KMS-11 (cell line): ENCODE results near the gene RAX.

Experiments
- H2AFZ ChIP-seq: fragments of 200-600 bp; sonication (generic); 2 replicates; pipeline ENCODE4 v1.6.1; 2016; ENCODE audit warnings: antibody characterized with exemption, mixed run types, low read depth
- H3K27ac ChIP-seq: fragments of 200-600 bp; sonication (generic); 2 replicates; pipeline ENCODE4 v1.6.1; 2016; ENCODE audit warnings: mild to moderate bottlenecking, mixed run types
- H3K27me3 ChIP-seq: fragments of 200-600 bp; sonication (generic); 2 replicates; pipeline ENCODE4 v1.6.1; 2017; ENCODE audit warnings: mild to moderate bottlenecking, low read depth, mixed run types, moderate library complexity; ENCODE audit not compliant: insufficient read depth
- H3K36me3 ChIP-seq: fragments of 200-600 bp; sonication (generic); 2 replicates; pipeline ENCODE4 v1.6.1; 2017; ENCODE audit warnings: mild to moderate bottlenecking, mixed run types; ENCODE audit not compliant: insufficient read depth
- H3K4me1 ChIP-seq: fragments of 200-600 bp; sonication (generic); 2 replicates; pipeline ENCODE4 v1.6.1; 2016; ENCODE audit warnings: mild to moderate bottlenecking, low read depth, mixed run types; ENCODE audit not compliant: poor library complexity, severe bottlenecking
- H3K4me2 ChIP-seq: fragments of 200-600 bp; sonication (generic); 2 replicates; pipeline ENCODE4 v1.7.0; 2016; ENCODE audit warnings: mild to moderate bottlenecking, mixed run types
- H3K4me3 ChIP-seq: fragments of 200-600 bp; sonication (generic); IDR thresholded peaks from 2 replicates; pipeline ENCODE4 v1.6.1; 2017; ENCODE audit warnings: low read depth, low read length, mixed read lengths; ENCODE audit not compliant: insufficient read depth
- H3K79me2 ChIP-seq: fragments of 200-600 bp; sonication (generic); 2 replicates; pipeline ENCODE4 v1.6.1; 2016; ENCODE audit warnings: low read depth, mixed run types; ENCODE audit not compliant: insufficient read depth
- H3K9ac ChIP-seq: fragments of 200-600 bp; sonication (generic); 2 replicates; pipeline ENCODE4 v1.6.1; 2016; ENCODE audit warnings: mild to moderate bottlenecking, mixed run types
- H4K20me1 ChIP-seq: fragments of 200-600 bp; sonication (generic); 2 replicates; pipeline ENCODE4 v1.6.1; 2016; ENCODE audit warnings: mild to moderate bottlenecking, mixed run types; ENCODE audit not compliant: insufficient read depth
- TF ChIP-seq, protein P1 (sequence below): fragments of 200-600 bp; sonication (generic); conservative IDR thresholded peaks from 2 replicates; pipeline ENCODE4 v1.6.1; 2017; ENCODE audit warnings: low read depth, mild to moderate bottlenecking, antibody characterized with exemption, low read length, moderate library complexity, mixed read lengths

RAX gene

DNA sequence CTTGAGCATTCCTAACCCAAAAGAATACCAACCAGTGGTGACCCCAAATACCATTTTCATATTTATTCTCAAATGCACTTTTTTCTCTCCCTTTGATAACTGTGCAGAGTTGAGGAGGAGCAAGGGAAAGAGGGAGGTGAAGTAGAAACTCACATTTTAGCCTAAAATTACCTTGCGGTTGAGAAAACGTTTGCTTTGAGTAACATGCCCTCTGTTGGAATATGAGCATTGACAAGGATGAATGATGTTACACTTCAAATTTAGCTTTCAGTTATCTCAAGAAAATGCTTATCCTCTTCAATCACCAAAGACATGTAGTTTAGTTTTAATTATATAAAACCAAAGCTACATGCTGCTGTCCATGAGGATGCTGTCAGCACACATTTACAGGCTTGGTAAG is 50.9 kb downstream of the RAX start:
- H3K36me3 ChIP-seq, result no peaks in the 10 kb centered on the region
- H4K20me1 ChIP-seq, result no peaks in the 10 kb centered on the region
- no peaks in the 10 kb centered on the region for H3K27me3 ChIP-seq
- no peaks in the 10 kb centered on the region for H3K79me2 ChIP-seq
- H2AFZ ChIP-seq, result no peak overlapping the region
- H3K9ac ChIP-seq, result no peak overlapping the region
- TF ChIP-seq, protein P1, sequence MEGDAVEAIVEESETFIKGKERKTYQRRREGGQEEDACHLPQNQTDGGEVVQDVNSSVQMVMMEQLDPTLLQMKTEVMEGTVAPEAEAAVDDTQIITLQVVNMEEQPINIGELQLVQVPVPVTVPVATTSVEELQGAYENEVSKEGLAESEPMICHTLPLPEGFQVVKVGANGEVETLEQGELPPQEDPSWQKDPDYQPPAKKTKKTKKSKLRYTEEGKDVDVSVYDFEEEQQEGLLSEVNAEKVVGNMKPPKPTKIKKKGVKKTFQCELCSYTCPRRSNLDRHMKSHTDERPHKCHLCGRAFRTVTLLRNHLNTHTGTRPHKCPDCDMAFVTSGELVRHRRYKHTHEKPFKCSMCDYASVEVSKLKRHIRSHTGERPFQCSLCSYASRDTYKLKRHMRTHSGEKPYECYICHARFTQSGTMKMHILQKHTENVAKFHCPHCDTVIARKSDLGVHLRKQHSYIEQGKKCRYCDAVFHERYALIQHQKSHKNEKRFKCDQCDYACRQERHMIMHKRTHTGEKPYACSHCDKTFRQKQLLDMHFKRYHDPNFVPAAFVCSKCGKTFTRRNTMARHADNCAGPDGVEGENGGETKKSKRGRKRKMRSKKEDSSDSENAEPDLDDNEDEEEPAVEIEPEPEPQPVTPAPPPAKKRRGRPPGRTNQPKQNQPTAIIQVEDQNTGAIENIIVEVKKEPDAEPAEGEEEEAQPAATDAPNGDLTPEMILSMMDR, result no peak
- H3K27ac ChIP-seq, result no peak overlapping the region
- no peaks in the 10 kb centered on the region for H3K4me1 ChIP-seq
- no peak overlapping the region for H3K4me2 ChIP-seq
- no peak overlapping the region for H3K4me3 ChIP-seq

DNA sequence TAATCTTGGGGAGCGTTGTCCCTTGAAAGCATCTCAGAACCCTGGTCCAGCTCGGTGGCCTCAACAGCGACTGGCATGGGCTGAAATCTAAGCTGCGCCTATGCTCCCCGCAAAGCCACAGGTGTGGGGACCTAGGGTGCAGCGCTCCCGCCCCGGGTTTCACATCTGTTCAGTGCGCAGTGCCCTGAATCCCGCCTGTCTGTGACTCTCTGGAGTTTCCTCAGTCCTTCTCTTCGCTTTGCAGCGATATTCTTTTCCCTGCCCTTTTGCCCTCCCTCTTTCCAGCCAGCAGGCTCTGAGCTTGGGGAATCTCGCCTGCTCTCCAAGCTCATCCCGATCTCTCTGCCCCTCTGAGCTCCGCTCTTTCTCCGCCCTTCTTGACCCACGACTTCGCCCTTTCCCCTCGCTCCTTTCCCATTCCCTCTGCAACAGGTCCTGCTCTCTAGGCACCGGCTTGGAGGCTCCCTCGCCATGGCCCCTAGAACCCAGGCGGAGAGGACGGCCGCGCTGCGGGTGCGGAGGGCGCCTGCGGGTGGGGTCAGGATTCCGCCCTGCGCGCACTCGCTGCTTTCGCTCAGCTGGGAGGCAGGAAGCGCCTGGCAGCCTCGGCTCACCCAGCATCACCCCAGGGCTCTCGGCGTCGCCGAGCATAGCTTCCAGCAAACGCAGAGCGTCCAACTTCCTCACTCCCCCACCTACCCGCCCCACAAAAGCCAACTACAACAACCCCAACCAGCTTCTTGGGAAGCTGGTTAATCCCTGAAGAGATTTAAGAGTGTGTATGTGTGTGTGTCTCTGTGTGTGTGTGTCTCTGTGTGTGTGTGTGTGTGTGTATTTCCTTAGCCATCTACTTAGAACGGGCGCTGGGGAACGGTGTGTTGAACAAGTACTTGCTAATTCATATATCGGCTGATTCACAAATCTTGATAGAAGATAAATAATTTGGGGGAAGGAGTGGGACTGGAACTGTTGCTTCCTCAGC is 52.2 kb downstream of the RAX start:
- Histone ChIP-seq H3K79me2 (no peaks in the 10 kb centered on the region), H2AFZ (no peak overlapping the region), H3K36me3 (no peaks in the 10 kb centered on the region), H3K4me3 (no peak overlapping the region), H3K4me1 (no peaks in the 10 kb centered on the region), H3K4me2 (no peak overlapping the region), H3K27ac (no peak overlapping the region), H3K27me3 (no peaks in the 10 kb centered on the region), H3K9ac (no peak overlapping the region), H4K20me1 (no peaks in the 10 kb centered on the region)
- TF ChIP-seq, protein P1, result no peak

DNA sequence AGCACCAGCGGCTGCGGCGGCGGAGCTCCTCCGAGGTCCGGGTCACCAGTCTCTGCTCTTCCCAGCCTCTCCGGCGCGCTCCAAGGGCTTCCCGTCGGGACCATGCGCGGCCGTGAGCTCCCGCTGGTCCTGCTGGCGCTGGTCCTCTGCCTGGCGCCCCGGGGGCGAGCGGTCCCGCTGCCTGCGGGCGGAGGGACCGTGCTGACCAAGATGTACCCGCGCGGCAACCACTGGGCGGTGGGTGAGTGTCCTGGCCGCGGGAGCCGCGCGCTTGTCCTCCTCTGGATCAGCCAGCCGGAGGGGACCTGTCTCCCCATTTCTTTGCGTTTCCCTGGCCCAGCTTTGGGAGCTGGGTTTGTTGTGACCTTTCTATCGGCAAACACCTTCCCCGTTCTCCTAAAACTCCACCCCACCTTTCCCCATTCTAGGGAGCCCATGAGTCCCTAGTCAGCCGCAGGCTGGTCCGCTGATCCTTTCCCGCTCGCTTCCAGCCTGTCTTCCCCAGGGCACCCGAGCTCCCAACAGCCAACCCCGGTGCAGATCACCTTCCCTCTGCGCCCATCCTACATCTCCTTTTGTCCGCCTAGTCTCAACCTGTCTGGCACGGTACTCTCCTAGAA is 53.0 kb downstream of the RAX start:
- H3K36me3 ChIP-seq, result no peaks in the 10 kb centered on the region
- no peaks in the 10 kb centered on the region for H4K20me1 ChIP-seq
- no peaks in the 10 kb centered on the region for H3K27me3 ChIP-seq
- H3K9ac ChIP-seq, result no peak overlapping the region
- H3K4me2 ChIP-seq, result no peak overlapping the region
- no peaks in the 10 kb centered on the region for H3K79me2 ChIP-seq
- H3K4me1 ChIP-seq, result no peaks in the 10 kb centered on the region
- H3K4me3 ChIP-seq, result no peak overlapping the region
- no peak overlapping the region for H2AFZ ChIP-seq
- TF ChIP-seq, protein P1, result no peak
- H3K27ac ChIP-seq, result no peak overlapping the region

DNA sequence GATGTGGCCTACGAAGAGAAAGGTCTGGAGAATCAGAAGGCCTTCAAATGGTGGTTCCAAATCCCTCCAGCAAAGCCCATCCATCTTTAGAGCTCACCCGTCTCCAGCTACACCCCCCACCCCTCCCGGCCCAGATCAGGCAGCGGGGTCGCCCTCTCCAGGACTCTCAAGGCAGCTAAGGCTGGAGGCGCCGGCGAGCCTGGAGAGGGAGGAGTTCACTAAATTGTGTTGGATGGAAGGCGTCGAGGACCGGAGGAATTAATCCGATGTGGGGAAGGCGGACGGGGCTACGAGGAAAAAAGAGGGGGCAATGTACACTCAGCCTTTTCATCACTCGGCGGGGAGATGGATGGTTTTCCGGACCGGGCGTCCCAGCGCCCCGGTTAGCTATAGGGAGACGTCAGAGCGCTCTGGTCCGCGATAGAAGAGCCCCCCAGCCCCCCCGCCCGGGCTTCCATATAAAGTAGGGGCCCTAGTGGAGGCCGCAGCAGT is 53.5 kb downstream of the RAX start, which contains the start of gene GRP:
Gene GRP, plus strand, starts transcription at position 487 of the 492 bp plus-strand sequence. CDS start 108 bp downstream, outside the sequence.
- Histone ChIP-seq H3K79me2 (no peaks in the 10 kb centered on the region), H3K4me1 (no peaks in the 10 kb centered on the region), H3K27ac (no peak within 1 kb of the TSS), H3K4me3 (no peak within 1 kb of the TSS), H2AFZ (no peak within 1 kb of the TSS), H3K36me3 (no peaks in the 10 kb centered on the region), H4K20me1 (no peaks in the 10 kb centered on the region), H3K9ac (no peak within 1 kb of the TSS), H3K4me2 (no peak within 1 kb of the TSS), H3K27me3 (no peaks in the 10 kb centered on the region)
- TF ChIP-seq, protein P1, result no peak
